ENCODE measurements around the gene SETD5. TPM values are rescaled to one million over a fixed set of nuclear protein-coding genes. Genes with fewer than 3 reads are reported as not detected.

Gene SETD5
- total RNA-seq, 1 experiment from 2014 or later, result 151 TPM

DNA sequence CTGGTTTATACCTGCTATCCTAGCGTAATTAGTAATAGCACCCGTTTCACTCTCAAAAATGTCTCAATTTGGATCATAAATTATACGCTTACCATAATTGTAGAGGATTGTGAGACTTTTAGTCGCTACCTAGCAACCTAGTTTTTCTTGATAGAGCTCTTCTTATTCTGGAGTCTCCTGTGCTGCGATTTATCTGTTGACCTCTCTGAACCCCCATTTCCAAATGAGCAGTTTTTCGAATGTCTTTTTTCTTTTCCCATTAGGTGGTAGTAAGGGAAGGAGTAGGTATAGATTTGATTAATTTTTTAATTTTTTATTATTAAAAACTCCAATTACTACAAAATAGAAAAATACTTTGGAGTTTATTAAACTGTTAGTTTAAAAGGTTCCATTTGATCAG, 10.6 kb downstream of the SETD5 start:
- H3K9me3 ChIP-seq (ENCODE audit: low read depth, low read length, poor library complexity, severe bottlenecking), result no peaks in the 10 kb centered on the region
- no TSS peak for BruUV-seq (replicated peaks)
- TF ChIP-seq, protein P1, sequence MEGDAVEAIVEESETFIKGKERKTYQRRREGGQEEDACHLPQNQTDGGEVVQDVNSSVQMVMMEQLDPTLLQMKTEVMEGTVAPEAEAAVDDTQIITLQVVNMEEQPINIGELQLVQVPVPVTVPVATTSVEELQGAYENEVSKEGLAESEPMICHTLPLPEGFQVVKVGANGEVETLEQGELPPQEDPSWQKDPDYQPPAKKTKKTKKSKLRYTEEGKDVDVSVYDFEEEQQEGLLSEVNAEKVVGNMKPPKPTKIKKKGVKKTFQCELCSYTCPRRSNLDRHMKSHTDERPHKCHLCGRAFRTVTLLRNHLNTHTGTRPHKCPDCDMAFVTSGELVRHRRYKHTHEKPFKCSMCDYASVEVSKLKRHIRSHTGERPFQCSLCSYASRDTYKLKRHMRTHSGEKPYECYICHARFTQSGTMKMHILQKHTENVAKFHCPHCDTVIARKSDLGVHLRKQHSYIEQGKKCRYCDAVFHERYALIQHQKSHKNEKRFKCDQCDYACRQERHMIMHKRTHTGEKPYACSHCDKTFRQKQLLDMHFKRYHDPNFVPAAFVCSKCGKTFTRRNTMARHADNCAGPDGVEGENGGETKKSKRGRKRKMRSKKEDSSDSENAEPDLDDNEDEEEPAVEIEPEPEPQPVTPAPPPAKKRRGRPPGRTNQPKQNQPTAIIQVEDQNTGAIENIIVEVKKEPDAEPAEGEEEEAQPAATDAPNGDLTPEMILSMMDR (conservative IDR thresholded peaks at IDR 0.05; ENCODE audit: low read depth, low read length), result no peak
- no peak for TF ChIP-seq EZH2 (IDR thresholded peaks at IDR 0.05; ENCODE audit: borderline replicate concordance, low read depth, low read length, poor library complexity, severe bottlenecking)
- H3K27me3 ChIP-seq (replicated peaks; ENCODE audit: insufficient read depth, low read depth, low read length, poor library complexity), result no peaks in the 10 kb centered on the region
- ChIA-PET POLR2A (ENCODE audit: low non-redundant PET) (no interaction called here), CTCF (no interaction called here)
- DNase-seq (ENCODE audit: low spot score), result no peak
- H3K36me3 ChIP-seq (ENCODE audit: insufficient read depth, low read length, poor library complexity, severe bottlenecking), result no peaks in the 10 kb centered on the region
- intact Hi-C loops (cut with micrococcal nuclease; ENCODE audit: unreplicated experiment), result no loop called here
- H3K4me3 ChIP-seq (ENCODE audit: low read depth, low read length, poor library complexity, severe bottlenecking), result no peak overlapping the region
- peaks cover 27% of the 10 kb centered on the region for H3K4me1 ChIP-seq (ENCODE audit: insufficient read depth, low read length, poor library complexity, severe bottlenecking)
- no peak overlapping the region for H3K27ac ChIP-seq (ENCODE audit: low read depth, low read length, poor library complexity, severe bottlenecking)

GRCh38 chr3:9408546-9408945, 11.1 kb downstream of the SETD5 start:
- H3K4me1 ChIP-seq (ENCODE audit: insufficient read depth, low read length, poor library complexity, severe bottlenecking), result peaks cover 22% of the 10 kb centered on the region
- CTCF ChIA-PET, result no interaction called here

DNA sequence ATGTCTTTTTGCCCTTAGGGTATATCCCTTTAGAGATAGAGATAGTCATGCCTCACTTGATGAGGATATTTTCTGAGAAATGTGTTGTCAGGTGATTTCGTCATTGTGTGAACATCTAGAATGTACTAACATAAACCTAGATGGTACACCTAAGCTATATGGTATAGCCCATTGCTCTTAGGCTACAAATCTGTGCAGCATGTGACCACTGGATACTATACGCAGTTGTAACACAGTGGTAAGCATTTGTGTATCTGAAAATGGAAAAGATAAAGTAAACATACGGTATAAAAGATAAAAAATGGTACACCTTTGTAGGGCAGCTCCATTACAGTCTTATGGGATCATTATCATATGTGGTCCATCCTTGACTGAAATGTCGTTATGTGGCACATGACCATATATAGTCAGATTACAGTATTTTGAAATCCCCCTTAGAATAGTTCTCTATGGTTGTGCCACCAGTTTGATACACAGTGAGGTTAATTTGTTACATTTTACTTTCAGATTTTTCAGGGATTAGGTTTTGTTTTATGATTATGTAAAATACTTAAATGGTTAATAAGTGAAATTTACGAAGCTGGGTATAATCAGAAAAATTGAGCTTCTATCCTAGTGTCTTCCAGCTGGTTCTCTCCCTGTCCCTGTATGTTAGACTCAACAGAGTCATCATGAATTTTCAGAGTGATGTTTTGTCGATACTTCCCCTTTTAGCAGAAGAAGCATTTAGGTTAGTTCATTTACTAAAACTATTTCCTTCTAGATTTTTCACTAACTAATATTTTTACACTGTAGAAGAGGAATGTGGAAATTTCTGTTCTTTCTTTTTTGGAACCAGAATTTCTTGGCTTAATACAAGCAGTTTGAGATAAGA, 12.8 kb downstream of the SETD5 start:
- H3K36me3 ChIP-seq (ENCODE audit: insufficient read depth, low read length, poor library complexity, severe bottlenecking), result no peaks in the 10 kb centered on the region
- H3K9me3 ChIP-seq (ENCODE audit: low read depth, low read length, poor library complexity, severe bottlenecking), result no peaks in the 10 kb centered on the region
- no peaks in the 10 kb centered on the region for H3K27me3 ChIP-seq (replicated peaks; ENCODE audit: insufficient read depth, low read depth, low read length, poor library complexity)
- ChIA-PET CTCF (no interaction called here), POLR2A (ENCODE audit: low non-redundant PET) (no interaction called here)
- no TSS peak for BruUV-seq (replicated peaks)
- no peak for TF ChIP-seq EZH2 (IDR thresholded peaks at IDR 0.05; ENCODE audit: borderline replicate concordance, low read depth, low read length, poor library complexity, severe bottlenecking)
- TF ChIP-seq, protein P1 (conservative IDR thresholded peaks at IDR 0.05; ENCODE audit: low read depth, low read length), result no peak
- intact Hi-C loops (cut with micrococcal nuclease; ENCODE audit: unreplicated experiment), result no loop called here
- H3K4me1 ChIP-seq (ENCODE audit: insufficient read depth, low read length, poor library complexity, severe bottlenecking), result peaks cover 6% of the 10 kb centered on the region
- no peak for DNase-seq (ENCODE audit: low spot score)
- H3K27ac ChIP-seq (ENCODE audit: low read depth, low read length, poor library complexity, severe bottlenecking), result no peak overlapping the region
- H3K4me3 ChIP-seq (ENCODE audit: low read depth, low read length, poor library complexity, severe bottlenecking), result no peak overlapping the region

More at GRCh38 chr3:9408546-9408945, 11.1 kb downstream of the SETD5 start:
- DNase-seq (ENCODE audit: low spot score), result no peak
- TF ChIP-seq, protein P1 (conservative IDR thresholded peaks at IDR 0.05; ENCODE audit: low read depth, low read length), result no peak
- TF ChIP-seq EZH2 (IDR thresholded peaks at IDR 0.05; ENCODE audit: borderline replicate concordance, low read depth, low read length, poor library complexity, severe bottlenecking), result no peak
- Histone ChIP-seq H3K27me3 (replicated peaks; ENCODE audit: insufficient read depth, low read depth, low read length, poor library complexity) (no peaks in the 10 kb centered on the region), H3K27ac (ENCODE audit: low read depth, low read length, poor library complexity, severe bottlenecking) (no peak overlapping the region), H3K4me3 (ENCODE audit: low read depth, low read length, poor library complexity, severe bottlenecking) (no peak overlapping the region), H3K36me3 (ENCODE audit: insufficient read depth, low read length, poor library complexity, severe bottlenecking) (no peaks in the 10 kb centered on the region), H3K9me3 (ENCODE audit: low read depth, low read length, poor library complexity, severe bottlenecking) (no peaks in the 10 kb centered on the region)
- POLR2A ChIA-PET (ENCODE audit: low non-redundant PET), result no interaction called here
- BruUV-seq (replicated peaks), result no TSS peak
- intact Hi-C loops (cut with micrococcal nuclease; ENCODE audit: unreplicated experiment), result no loop called here

All from A673 (cell line).